Measurements from ENCODE around the gene PTPN7. TPM values are rescaled to one million over a fixed set of nuclear protein-coding genes. Genes with fewer than 3 reads are reported as not detected.

The PTPN7 gene
- polyA plus RNA-seq, 2 of the 4 experiments (the other 2 are of a cell fraction) = 0.08 TPM; not detected in 1

- FAIRE-seq = no peak
- no peak overlapping the region for H3K27ac ChIP-seq
- no peak overlapping the region for H3K4me2 ChIP-seq
- no peak for DNase-seq (ENCODE audit: low read depth in 1 of 2, low spot score in 1 of 2)
- no peaks in the 10 kb centered on the region for H3K9me3 ChIP-seq
- POLR2A ChIA-PET = interaction anchor here (1.5 to 7.2 kb wide), 2 partner anchors 114 kb away, joined by 4 to 69 read pairs; partner anchors contain the start of gene ELF3
- H3K4me1 ChIP-seq = peaks cover 9% of the 10 kb centered on the region; the same call in 1 of the 3 replicates
- WGBS (ENCODE audit: missing lambda C conversion rate) = 69% methylated on average over 7 of the region's 7 CpGs
- CTCF ChIA-PET = interaction anchor here (0.7 to 31.9 kb wide), 6 partner anchors 8 to 232 kb away, joined by 3 to 1624 read pairs (median 3); partner anchors contain the start of genes ELF3 and RNPEP
- no peak overlapping the region for H3K4me3 ChIP-seq
- no peak for ATAC-seq
- no peak for TF ChIP-seq ZFP36 (IDR thresholded peaks at IDR 0.05; ENCODE audit: borderline replicate concordance, partially characterized antibody)
- no peak for TF ChIP-seq MYC (IDR thresholded peaks at IDR 0.05; ENCODE audit: borderline replicate concordance, low read length)
- TF ChIP-seq CBX8 (IDR thresholded peaks at IDR 0.05) = no peak
- TF ChIP-seq FOXS1 (CRISPR knock-in tag; IDR thresholded peaks at IDR 0.05) = no peak
- no peak for TF ChIP-seq SREBF2 (IDR thresholded peaks at IDR 0.05)
- TF ChIP-seq EHMT2 (IDR thresholded peaks at IDR 0.05; ENCODE audit: low read depth) = no peak
- TF ChIP-seq ZC3H11A (IDR thresholded peaks at IDR 0.05) = no peak
- no peak for TF ChIP-seq ESRRA (IDR thresholded peaks at IDR 0.05; ENCODE audit: borderline replicate concordance, low read length)
- TF ChIP-seq RAD21 (conservative IDR thresholded peaks at IDR 0.05 in 1 of 2, IDR thresholded peaks at IDR 0.05 in 1 of 2) = no peak
Observed at GRCh38 chr1:202124142-202124541, 36.3 kb downstream of the PTPN7 start.

- no peaks in the 10 kb centered on the region for H3K9me3 ChIP-seq
- ATAC-seq = no peak
- peak overlapping the region in 1 of 2 experiments; percentile 60; a peak in 1 of 6 replicates for H3K27ac ChIP-seq
- ChIA-PET POLR2A (interaction anchor here (7.2 kb wide), 1 partner anchor 113 kb away, joined by 69 read pairs; the partner anchor contains the start of gene ELF3), CTCF (interaction anchor here (0.5 to 31.9 kb wide), 13 partner anchors 9 to 269 kb away, joined by 3 to 1624 read pairs (median 3); partner anchors contain the start of genes ELF3 and RNPEP)
- peaks cover 14% of the 10 kb centered on the region for H3K4me1 ChIP-seq
- WGBS (ENCODE audit: missing lambda C conversion rate) = 86% methylated on average over 10 of the region's 10 CpGs
- no peak for FAIRE-seq
- TF ChIP-seq RFX5 (IDR thresholded peaks at IDR 0.05) = no peak
- TF ChIP-seq GATA3 (IDR thresholded peaks at IDR 0.05; ENCODE audit: borderline replicate concordance) = no peak
- TF ChIP-seq USF2 (IDR thresholded peaks at IDR 0.05) = no peak
- no peak for TF ChIP-seq JUN (IDR thresholded peaks at IDR 0.05)
- no peak for TF ChIP-seq ELK1 (IDR thresholded peaks at IDR 0.05; ENCODE audit: low read depth, low read length)
- TF ChIP-seq RAD21 (conservative IDR thresholded peaks at IDR 0.05 in 1 of 2, IDR thresholded peaks at IDR 0.05 in 1 of 2) = no peak
- TF ChIP-seq NR3C1 (IDR thresholded peaks at IDR 0.05) = no peak
- TF ChIP-seq REST (IDR thresholded peaks at IDR 0.05) = no peak
- TF ChIP-seq HEYL (CRISPR knock-in tag; IDR thresholded peaks at IDR 0.05) = no peak
- TF ChIP-seq BCL3 (IDR thresholded peaks at IDR 0.05) = no peak
- TF ChIP-seq EP300 (IDR thresholded peaks at IDR 0.05) = no peak
- TF ChIP-seq POLR2AphosphoS2 (conservative IDR thresholded peaks at IDR 0.05; ENCODE audit: low read length) = no peak
- no peak for TF ChIP-seq TFCP2L1 (CRISPR knock-in tag; IDR thresholded peaks at IDR 0.05)
- TF ChIP-seq KDM1A (IDR thresholded peaks at IDR 0.05; ENCODE audit: low read depth) = no peak
- no peak for TF ChIP-seq NFE2L2 (conservative IDR thresholded peaks at IDR 0.05; ENCODE audit: low read length)
- no peak for TF ChIP-seq SREBF2 (IDR thresholded peaks at IDR 0.05)
- no peak for TF ChIP-seq HOXB13 (CRISPR knock-in tag; IDR thresholded peaks at IDR 0.05; ENCODE audit: low read depth)
- TF ChIP-seq JUNB (IDR thresholded peaks at IDR 0.05) = no peak
- no peak for TF ChIP-seq CHD2 (IDR thresholded peaks at IDR 0.05; ENCODE audit: low read length, partially characterized antibody)
- DNase-seq (ENCODE audit: low read depth in 1 of 2, low spot score in 1 of 2) = no peak
- H3K4me3 ChIP-seq = no peak overlapping the region
- no peak overlapping the region for H3K4me2 ChIP-seq
Observed at GRCh38 chr1:202123336-202123813, 37.0 kb downstream of the PTPN7 start.
